GM19025 (cell line): ENCODE data around the gene PRDX6.
"Not testable (repeated sequence)": the region's sequence is repeated elsewhere in the genome, so short reads cannot be mapped to it uniquely, and the experiment has no call there.

ENCODE experiments used
- ATAC-seq: cut with Tn5 transposase; IDR thresholded peaks from one replicate; pipeline ENCODE4 v1.9.1; 2021; ENCODE audit warnings: mild to moderate bottlenecking, low read depth, moderate library complexity; ENCODE audit not compliant: unreplicated experiment

PRDX6 gene, protein sequence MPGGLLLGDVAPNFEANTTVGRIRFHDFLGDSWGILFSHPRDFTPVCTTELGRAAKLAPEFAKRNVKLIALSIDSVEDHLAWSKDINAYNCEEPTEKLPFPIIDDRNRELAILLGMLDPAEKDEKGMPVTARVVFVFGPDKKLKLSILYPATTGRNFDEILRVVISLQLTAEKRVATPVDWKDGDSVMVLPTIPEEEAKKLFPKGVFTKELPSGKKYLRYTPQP

DNA sequence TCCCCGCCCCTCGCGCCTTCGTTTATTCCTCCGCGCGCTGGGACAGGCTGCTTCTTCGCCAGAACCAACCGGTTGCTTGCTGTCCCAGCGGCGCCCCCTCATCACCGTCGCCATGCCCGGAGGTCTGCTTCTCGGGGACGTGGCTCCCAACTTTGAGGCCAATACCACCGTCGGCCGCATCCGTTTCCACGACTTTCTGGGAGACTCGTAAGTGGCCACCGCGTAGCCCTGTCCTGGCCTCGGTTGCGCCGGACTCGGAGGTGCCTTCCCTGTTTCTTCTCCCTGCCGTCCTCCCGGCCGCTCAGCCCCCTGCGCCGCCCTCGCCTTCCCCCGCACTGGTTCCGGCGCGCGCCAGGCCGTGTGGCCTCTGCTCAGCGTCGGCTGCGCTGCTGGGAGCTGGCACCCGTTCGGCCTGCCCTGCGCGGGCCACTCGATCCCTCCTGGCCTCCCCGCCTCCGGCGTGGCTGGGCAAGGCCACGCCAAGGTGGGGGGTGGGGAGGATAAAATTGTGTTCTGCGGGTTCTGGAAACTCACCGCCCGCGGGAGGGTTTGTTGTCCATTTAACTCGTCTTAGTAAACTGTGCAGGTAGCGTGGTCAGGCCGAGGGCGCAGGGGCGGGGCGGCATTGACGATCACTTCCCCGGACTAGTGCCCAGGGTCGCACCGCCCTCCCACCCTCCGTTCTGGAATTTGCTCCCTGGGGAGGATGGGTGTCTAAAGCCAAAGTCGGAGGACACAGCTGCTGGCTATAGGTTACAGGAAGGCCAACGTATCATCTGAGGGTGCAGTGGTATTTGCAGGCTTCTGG, at the start of gene PRDX6:
TSS of gene PRDX6 (plus strand) at position 50 of the 808 bp plus-strand sequence. CDS start at position 113, 63 bp downstream.
- peak; percentile 46 for ATAC-seq

- peak; percentile 72 for ATAC-seq
These were observed 47.4 kb upstream of the PRDX6 start for GRCh38 chr1:173429471-173430402.

DNA sequence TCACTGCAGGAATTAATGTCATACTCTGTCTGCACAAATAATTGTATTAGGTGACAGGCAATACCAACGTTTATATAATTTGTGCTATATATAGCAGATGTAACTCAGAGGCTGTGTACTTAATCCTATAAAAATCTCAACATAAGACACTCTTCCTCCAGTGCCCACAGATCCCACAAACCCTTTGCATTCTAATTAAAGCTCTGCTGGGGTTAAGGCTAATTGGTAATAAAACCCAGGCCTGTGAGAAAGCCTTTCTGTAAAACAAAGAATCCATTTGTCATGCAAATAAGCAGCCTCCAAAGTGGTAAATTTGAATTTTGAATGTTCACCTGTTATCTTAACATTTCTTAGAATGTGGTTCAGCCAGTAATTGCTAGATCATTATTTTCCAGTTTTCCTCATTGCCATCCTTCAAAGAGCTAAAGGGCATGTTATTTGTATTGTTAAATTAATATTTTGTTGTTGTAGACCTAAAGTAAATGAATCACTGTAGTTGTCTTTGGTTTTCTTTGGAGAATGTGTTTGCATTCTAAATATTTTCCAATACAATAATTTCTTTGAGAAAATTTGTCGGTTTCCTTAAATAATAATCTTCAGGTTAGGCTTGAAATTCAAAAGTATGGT, 46.3 kb upstream of the PRDX6 start:
- no peak for ATAC-seq

DNA sequence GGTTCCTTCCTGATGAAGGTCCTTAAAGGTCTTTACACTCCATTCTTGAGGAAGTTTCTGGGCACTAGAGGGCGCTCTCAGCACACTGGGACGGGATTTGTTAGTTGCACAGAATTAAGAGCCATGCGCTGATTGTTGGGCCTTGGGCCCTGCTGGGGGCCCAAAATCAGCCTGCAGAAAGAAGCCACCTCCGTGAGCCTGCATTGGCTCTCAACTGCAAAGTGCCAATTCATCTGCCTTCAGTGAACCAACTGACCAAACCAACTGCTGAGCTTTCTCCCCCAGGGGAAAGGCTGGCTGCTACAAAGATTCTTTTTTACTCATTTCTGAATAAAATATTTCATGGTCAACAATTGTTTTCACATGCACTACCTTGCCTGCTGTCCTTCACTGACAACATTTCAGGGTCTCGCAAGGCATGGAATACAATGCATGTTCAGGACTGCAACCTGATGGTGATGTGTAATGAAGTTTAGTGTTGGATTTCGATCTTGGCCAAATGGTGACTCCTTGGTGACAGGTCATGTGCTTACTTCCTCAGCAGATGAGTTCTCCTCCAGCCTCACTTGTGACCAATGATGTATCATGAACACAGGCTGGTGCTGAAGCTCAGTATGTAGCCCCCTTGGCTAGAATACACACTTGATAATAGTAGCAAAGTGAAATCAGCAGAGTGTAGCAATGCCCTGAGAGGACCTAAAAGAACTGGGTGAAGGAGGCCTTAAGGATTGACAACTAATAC, 45.7 kb upstream of the PRDX6 start:
- peak; percentile 50 for ATAC-seq

DNA sequence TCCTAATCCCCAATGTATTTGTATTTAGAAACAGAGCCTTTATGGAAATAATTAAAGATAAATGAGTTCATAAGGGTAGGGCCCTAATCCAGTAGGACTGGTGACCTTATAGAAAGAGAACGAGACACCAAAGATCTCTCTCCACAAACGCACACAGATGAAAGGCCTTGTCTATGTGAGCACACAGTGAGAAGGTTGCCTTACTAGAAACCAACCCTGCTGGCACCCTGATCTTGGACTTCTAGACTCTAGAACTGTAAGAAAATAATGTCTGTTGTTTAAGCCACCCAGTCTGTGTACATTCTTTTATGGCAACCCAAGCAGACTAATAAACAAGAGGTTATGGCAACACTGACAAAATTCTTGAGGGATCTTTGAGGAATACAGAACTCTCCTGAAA, 44.8 kb upstream of the PRDX6 start:
- ATAC-seq = no peak

- ATAC-seq = no peak
These were observed 43.3 kb upstream of the PRDX6 start for GRCh38 chr1:173433751-173434326.

GRCh38 chr1:173436841-173437428, 40.2 kb upstream of the PRDX6 start:
- no peak for ATAC-seq

- ATAC-seq = no peak
These were observed 38.5 kb upstream of the PRDX6 start for GRCh38 chr1:173438675-173439074.

- no peak for ATAC-seq
These were observed 36.7 kb upstream of the PRDX6 start for GRCh38 chr1:173440430-173440829.

DNA sequence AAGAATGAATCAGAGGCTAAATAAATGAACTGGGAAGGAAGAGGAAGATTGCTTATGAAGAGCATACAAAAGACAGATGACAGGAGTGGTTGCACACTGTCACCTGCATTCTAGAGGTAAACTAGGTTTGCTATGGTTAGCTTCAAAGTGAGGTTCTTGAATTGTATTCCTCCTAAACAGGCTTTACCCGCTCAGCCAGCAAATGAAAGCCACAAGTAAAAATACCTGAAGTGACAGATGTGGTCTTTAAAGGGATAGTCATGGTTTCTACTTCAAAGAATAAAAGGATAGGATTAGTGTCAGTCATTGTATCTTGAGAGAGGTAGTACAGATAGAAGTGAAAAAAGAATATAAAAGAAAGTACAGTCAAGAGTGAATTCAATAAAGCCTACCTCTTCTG, 32.4 kb upstream of the PRDX6 start:
- ATAC-seq = no peak

- ATAC-seq = no peak
These were observed 32.0 kb upstream of the PRDX6 start for GRCh38 chr1:173445164-173445563.

DNA sequence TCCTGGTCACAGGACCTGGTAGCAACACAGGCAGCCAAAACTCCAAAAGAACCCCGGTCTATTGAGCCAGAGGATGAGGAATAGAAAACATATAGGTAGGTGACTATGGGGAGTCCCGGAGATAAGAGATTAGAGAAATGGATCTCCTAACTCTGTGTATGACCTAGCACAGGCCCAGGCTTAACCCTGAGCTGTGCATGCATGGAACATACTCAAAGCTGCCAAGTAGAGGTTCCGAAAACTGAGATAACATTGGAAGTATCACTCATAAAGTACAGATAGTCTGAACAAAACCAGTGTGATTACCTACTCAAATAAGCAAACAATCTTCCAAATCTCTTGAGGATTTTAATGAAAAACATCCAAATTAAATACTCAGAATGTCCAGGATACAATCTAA, 31.5 kb upstream of the PRDX6 start:
- ATAC-seq = no peak

DNA sequence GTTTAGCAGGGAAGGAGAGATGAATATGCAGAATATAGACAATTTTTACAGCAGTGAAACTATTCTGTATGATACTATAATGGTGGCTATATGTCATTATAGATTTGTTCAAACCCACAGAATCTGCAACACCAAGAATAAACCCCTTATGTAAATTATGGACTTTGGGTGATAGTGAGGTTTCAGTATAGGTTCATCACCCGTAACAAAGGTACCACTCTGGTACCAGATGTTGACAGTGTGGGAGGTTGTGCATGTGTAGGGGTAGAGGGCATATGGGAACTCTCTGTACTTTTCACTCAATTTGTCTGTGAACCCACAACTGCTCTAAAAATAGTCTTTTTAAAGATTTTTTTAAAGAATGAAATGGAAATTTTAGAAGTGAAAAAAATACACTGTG, 29.9 kb upstream of the PRDX6 start:
- ATAC-seq = no peak

- no peak for ATAC-seq
These were observed 28.2 kb upstream of the PRDX6 start for GRCh38 chr1:173448945-173449344.

DNA sequence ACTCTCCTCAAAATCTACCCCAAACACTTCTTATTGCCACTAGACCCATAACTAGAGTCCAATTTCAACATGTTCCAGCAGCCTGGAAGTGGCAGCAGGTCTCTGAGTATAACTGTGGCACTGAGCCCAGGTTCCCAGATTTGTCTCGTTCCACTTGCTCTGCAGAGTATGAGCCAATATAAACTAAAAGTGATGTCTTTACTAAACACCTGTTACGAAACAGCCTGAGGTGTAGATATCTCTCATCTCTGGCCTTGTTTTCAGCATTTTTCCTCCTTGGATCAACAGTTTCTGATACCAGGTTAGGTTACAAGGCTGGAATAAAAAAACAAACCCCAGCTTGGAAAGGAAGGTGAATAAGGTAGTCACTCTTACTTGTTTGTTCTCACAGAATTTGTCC, 25.2 kb upstream of the PRDX6 start:
- ATAC-seq = no peak

- ATAC-seq = no peak
These were observed 23.2 kb upstream of the PRDX6 start for GRCh38 chr1:173453982-173454381.

GRCh38 chr1:173454966-173455524, 22.1 kb upstream of the PRDX6 start:
- no peak for ATAC-seq

DNA sequence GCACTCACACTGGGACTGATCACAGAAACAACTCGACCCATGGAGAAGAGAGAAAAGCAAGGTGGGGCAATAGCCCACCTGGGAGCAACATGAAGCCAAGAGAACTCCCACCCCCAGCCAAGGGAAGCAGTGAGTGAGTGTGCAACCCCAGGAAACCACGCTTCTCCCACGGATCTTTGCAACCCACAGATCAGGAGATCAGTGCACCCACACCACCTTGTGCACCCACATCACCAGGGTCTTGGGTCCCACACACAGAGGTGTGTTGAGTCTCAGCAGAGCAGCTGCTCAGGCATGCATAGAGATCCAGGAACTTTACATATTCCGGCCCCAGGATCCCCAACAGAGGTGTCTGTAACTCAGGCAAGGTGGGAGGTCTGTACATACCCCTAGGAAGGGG, 17.2 kb upstream of the PRDX6 start:
- ATAC-seq = no peak

DNA sequence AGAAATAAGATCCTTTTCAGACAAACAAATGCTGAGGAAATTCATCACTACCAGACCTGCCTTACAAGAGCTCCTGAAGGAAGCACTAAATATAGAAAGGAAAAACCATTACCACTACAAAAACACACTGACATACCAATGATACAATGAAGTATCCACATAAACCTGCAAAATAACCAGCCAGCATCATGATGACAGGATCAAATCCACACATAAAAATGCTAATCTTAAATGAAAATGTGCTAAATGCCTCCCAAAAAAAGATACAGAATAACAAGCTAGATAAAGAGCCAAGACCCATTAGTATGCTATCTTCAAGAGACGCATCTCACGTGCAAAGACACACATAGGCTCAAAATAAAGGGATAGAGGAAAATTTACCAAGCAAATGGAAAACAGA, 14.5 kb upstream of the PRDX6 start:
- not testable (repeated sequence) for ATAC-seq
